Measurements from ENCODE around the gene NIFK.
"Not testable (repeated sequence)": the region's sequence is repeated elsewhere in the genome, so short reads cannot be mapped to it uniquely, and the experiment has no call there.

Gene NIFK

GRCh38 chr2:121736462-121737336 is at the start of gene NIFK:
NIFK (minus strand) TSS chr2:121736875; CDS start chr2:121736850, 25 bp downstream.
- DNase-seq: peak; percentile 95

GRCh38 chr2:121783180-121783579 is 46.5 kb upstream of the NIFK start:
- no peak for DNase-seq

GRCh38 chr2:121778741-121779487 is 42.2 kb upstream of the NIFK start:
- DNase-seq: no peak

- no peak for DNase-seq
Observed at GRCh38 chr2:121777699-121778058, 41.0 kb upstream of the NIFK start.

- DNase-seq: no peak
Observed at GRCh38 chr2:121776885-121777698, 40.4 kb upstream of the NIFK start.

GRCh38 chr2:121776361-121776760 is 39.7 kb upstream of the NIFK start:
- DNase-seq: no peak

- no peak for DNase-seq
Observed at GRCh38 chr2:121774235-121774634, 37.6 kb upstream of the NIFK start.

- DNase-seq: no peak
Observed at GRCh38 chr2:121771976-121772742, 35.5 kb upstream of the NIFK start.

GRCh38 chr2:121768143-121768755 is 31.6 kb upstream of the NIFK start:
- DNase-seq: no peak

GRCh38 chr2:121766624-121767023 is 29.9 kb upstream of the NIFK start:
- no peak for DNase-seq

GRCh38 chr2:121764681-121765228 is 28.1 kb upstream of the NIFK start:
- no peak for DNase-seq

- DNase-seq: peak; percentile 97
Observed at GRCh38 chr2:121755237-121756111, 18.8 kb upstream of the NIFK start, which contains the start of gene TSN. TSN (plus strand) TSS chr2:121755651; CDS start chr2:121755780, 129 bp downstream.

- peak; percentile 36 for DNase-seq
Observed at GRCh38 chr2:121754851-121755236, 18.2 kb upstream of the NIFK start.

- peak; percentile 60 for DNase-seq
Observed at GRCh38 chr2:121748202-121748601, 11.5 kb upstream of the NIFK start.

GRCh38 chr2:121746071-121746578 is 9.4 kb upstream of the NIFK start:
- DNase-seq: no peak

- no peak for DNase-seq
Observed at GRCh38 chr2:121741450-121741849, 4.8 kb upstream of the NIFK start.

GRCh38 chr2:121740973-121741372 is 4.3 kb upstream of the NIFK start:
- no peak for DNase-seq

- DNase-seq: no peak
Observed at GRCh38 chr2:121736140-121736461, 574 bp downstream of the NIFK start.

GRCh38 chr2:121735518-121736074 is 1.1 kb downstream of the NIFK start:
- peak; percentile 54 for DNase-seq

GRCh38 chr2:121734544-121734943 is 2.1 kb downstream of the NIFK start:
- not testable (repeated sequence) for DNase-seq
